Measurements from ENCODE around the gene USF2. TPM values are rescaled to one million over a fixed set of nuclear protein-coding genes. Genes with fewer than 3 reads are reported as not detected.
"Not testable (repeated sequence)": the region's sequence is repeated elsewhere in the genome, so short reads cannot be mapped to it uniquely, and the experiment has no call there.

USF2 gene, protein sequence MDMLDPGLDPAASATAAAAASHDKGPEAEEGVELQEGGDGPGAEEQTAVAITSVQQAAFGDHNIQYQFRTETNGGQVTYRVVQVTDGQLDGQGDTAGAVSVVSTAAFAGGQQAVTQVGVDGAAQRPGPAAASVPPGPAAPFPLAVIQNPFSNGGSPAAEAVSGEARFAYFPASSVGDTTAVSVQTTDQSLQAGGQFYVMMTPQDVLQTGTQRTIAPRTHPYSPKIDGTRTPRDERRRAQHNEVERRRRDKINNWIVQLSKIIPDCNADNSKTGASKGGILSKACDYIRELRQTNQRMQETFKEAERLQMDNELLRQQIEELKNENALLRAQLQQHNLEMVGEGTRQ
- polyA plus RNA-seq, result 121 TPM
- long read RNA-seq, donor 1, transcript USF2-201 (10 exons, 1,634 nt), result major isoform, 9 of 16 reads
- long read RNA-seq, donor 1, partial matches to known transcripts, result 5 of 16 reads
- long read RNA-seq, donor 1, other reads (novel, unspliced or antisense), result 0 of 16 reads
- long read RNA-seq, donor 2, transcript USF2-201 (10 exons, 1,634 nt), result major isoform, 13 of 41 reads
- long read RNA-seq, donor 2, partial matches to known transcripts, result 11 of 41 reads
- long read RNA-seq, donor 2, other reads (novel, unspliced or antisense), result 0 of 41 reads
- long read RNA-seq, donor 3, result 0 reads
- long read RNA-seq, donor 4, partial matches to known transcripts, result 6 of 8 reads
- long read RNA-seq, donor 4, other reads (novel, unspliced or antisense), result 0 of 8 reads
- long read RNA-seq, donor 5, transcript USF2-201 (10 exons, 1,634 nt), result major isoform, 12 of 16 reads
- long read RNA-seq, donor 5, partial matches to known transcripts, result 0 of 16 reads
- long read RNA-seq, donor 5, other reads (novel, unspliced or antisense), result 0 of 16 reads
- long read RNA-seq, donor 6, transcript USF2-214 (3 exons, 848 nt), result minor isoform, 7 of 46 reads
- long read RNA-seq, donor 6, transcript USF2-206 (2 exons, 2,742 nt), result minor isoform, 7 of 46 reads
- long read RNA-seq, donor 6, transcript USF2-201 (10 exons, 1,634 nt), result major isoform, 11 of 46 reads
- long read RNA-seq, donor 6, partial matches to known transcripts, result 15 of 46 reads
- long read RNA-seq, donor 6, other reads (novel, unspliced or antisense), result 0 of 46 reads
- long read RNA-seq, donor 7, transcript USF2-201 (10 exons, 1,634 nt), result major isoform, 16 of 22 reads
- long read RNA-seq, donor 7, partial matches to known transcripts, result 0 of 22 reads
- long read RNA-seq, donor 7, other reads (novel, unspliced or antisense), result 0 of 22 reads
- long read RNA-seq, donor 8, transcript USF2-201 (10 exons, 1,634 nt), result major isoform, 18 of 113 reads
- long read RNA-seq, donor 8, partial matches to known transcripts, result 80 of 113 reads
- long read RNA-seq, donor 8, other reads (novel, unspliced or antisense), result 0 of 113 reads
- long read RNA-seq, donor 9, transcript USF2-201 (10 exons, 1,634 nt), result major isoform, 15 of 47 reads
- long read RNA-seq, donor 9, transcript USF2-212 (4 exons, 446 nt), result minor isoform, 7 of 47 reads
- long read RNA-seq, donor 9, transcript USF2-206 (2 exons, 2,742 nt), result minor isoform, 7 of 47 reads
- long read RNA-seq, donor 9, transcript USF2-214 (3 exons, 848 nt), result minor isoform, 5 of 47 reads
- long read RNA-seq, donor 9, partial matches to known transcripts, result 10 of 47 reads
- long read RNA-seq, donor 9, other reads (novel, unspliced or antisense), result 0 of 47 reads
- long read RNA-seq, donor 10, transcript USF2-201 (10 exons, 1,634 nt), result major isoform, 15 of 47 reads
- long read RNA-seq, donor 10, partial matches to known transcripts, result 13 of 47 reads
- long read RNA-seq, donor 10, other reads (novel, unspliced or antisense), result 0 of 47 reads
- long read RNA-seq, donor 11, transcript USF2-201 (10 exons, 1,634 nt), result major isoform, 13 of 33 reads
- long read RNA-seq, donor 11, partial matches to known transcripts, result 12 of 33 reads
- long read RNA-seq, donor 11, other reads (novel, unspliced or antisense), result 0 of 33 reads

GRCh38 chr19:35268536-35269437, at the start of gene USF2:
Gene USF2, plus strand, starts transcription at chr19:35268962. Its CDS starts 140 bp downstream, at chr19:35269102.
- Histone ChIP-seq H3K36me3 (ENCODE audit: control insufficient read depth, insufficient read depth, low read length) (peaks cover 57% of the 10 kb centered on the region), H3K4me3 (ENCODE audit: low read length) (peak within 1 kb of the TSS; percentile 69), H3K27me3 (ENCODE audit: control insufficient read depth, insufficient read depth, low read length) (no peaks in the 10 kb centered on the region), H3K4me1 (ENCODE audit: control insufficient read depth, insufficient read depth, low read length) (peaks cover 11% of the 10 kb centered on the region), H3K9me3 (ENCODE audit: control insufficient read depth, low read depth, low read length) (peaks cover 4% of the 10 kb centered on the region), H3K27ac (ENCODE audit: low read length) (peak within 1 kb of the TSS; percentile 87)
- peak; percentile 65 to 82 for DNase-seq
- no CpG with 5 or more reads among the region's 126 CpGs for WGBS (ENCODE audit: insufficient coverage, low lambda C conversion rate)

- H3K4me3 ChIP-seq (ENCODE audit: low read length), result no peak overlapping the region
- DNase-seq, result no peak
- no peaks in the 10 kb centered on the region for H3K9me3 ChIP-seq (ENCODE audit: control insufficient read depth, low read depth, low read length)
- no peaks in the 10 kb centered on the region for H3K27me3 ChIP-seq (ENCODE audit: control insufficient read depth, insufficient read depth, low read length)
- no CpG with 5 or more reads among the region's 1 CpG for WGBS (ENCODE audit: insufficient coverage, low lambda C conversion rate)
- no peak overlapping the region for H3K27ac ChIP-seq (ENCODE audit: low read length)
- no peaks in the 10 kb centered on the region for H3K36me3 ChIP-seq (ENCODE audit: control insufficient read depth, insufficient read depth, low read length)
- peaks cover 19% of the 10 kb centered on the region for H3K4me1 ChIP-seq (ENCODE audit: control insufficient read depth, insufficient read depth, low read length)
Measured at GRCh38 chr19:35219008-35219407, 49.8 kb upstream of the USF2 start.

DNA sequence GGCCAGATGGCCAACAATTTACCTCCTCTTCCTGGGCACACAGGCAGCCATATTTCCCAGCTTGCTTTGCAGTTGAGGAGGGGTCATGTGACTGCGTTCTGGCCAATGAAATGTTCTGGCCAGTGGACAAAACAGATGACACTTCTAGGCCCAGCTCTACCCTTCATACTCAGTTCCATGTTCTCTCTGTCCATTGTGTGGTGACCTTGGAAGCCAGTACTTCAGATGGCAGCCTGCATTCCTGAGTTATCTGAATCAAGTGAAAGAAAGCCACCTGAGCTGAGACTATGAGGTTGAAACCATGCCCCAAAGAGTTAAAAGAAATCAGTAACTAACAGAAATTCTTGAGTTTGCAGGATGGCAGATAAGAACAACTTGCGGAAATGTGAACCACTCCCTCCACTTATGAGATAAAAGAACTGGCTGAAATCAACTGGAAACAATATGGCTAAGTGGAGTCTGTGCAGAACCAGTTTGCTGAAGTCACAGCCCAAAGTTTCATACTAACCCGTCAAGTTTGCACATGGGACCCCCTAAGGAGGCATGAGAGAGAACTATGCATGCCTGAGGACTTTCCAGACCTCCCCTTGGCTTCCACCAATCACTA, 48.3 kb upstream of the USF2 start:
- DNase-seq, result peak; percentile 30 to 71
- Histone ChIP-seq H3K9me3 (ENCODE audit: control insufficient read depth, low read depth, low read length) (no peaks in the 10 kb centered on the region), H3K4me3 (ENCODE audit: low read length) (no peak overlapping the region), H3K36me3 (ENCODE audit: control insufficient read depth, insufficient read depth, low read length) (no peaks in the 10 kb centered on the region), H3K27ac (ENCODE audit: low read length) (peak overlapping the region; percentile 65), H3K4me1 (ENCODE audit: control insufficient read depth, insufficient read depth, low read length) (peaks cover 17% of the 10 kb centered on the region), H3K27me3 (ENCODE audit: control insufficient read depth, insufficient read depth, low read length) (no peaks in the 10 kb centered on the region)
- no CpG with 5 or more reads among the region's 3 CpGs for WGBS (ENCODE audit: insufficient coverage, low lambda C conversion rate)

DNA sequence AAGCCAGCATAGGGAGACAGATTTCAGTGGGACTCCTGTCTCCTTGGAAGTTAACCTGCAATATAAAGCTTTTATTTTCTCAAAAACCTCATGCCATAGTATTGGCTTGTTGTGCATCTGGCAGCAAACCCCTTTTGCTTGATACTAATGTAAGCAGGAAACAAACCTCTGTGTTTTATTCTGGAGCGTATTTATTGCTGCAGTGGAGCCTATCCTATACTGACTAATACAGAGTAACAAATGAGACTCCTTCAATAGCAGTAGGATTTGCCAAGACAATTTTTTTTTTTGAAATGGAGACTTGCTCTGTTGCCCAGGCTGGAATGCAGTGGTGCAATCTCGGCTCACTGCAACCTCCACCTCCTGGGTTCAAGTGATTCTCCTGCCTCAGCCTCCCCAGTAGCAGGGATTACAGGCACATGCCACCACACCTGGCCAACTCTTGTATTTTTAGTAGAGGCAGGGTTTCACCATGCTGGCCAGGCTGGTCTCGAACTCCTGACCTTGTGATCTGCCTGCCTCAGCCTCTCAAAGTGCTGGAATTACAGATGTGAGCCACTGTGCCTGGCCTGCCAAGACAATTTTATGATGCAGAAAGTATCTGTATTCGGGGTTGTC, 47.7 kb upstream of the USF2 start:
- not testable (repeated sequence) for H3K9me3 ChIP-seq (ENCODE audit: control insufficient read depth, low read depth, low read length)

GRCh38 chr19:35222373-35223015, 46.3 kb upstream of the USF2 start:
- H3K9me3 ChIP-seq (ENCODE audit: control insufficient read depth, low read depth, low read length), result no peaks in the 10 kb centered on the region
- H3K4me3 ChIP-seq (ENCODE audit: low read length), result no peak overlapping the region
- H3K4me1 ChIP-seq (ENCODE audit: control insufficient read depth, insufficient read depth, low read length), result peaks cover 20% of the 10 kb centered on the region
- no peaks in the 10 kb centered on the region for H3K27me3 ChIP-seq (ENCODE audit: control insufficient read depth, insufficient read depth, low read length)
- H3K36me3 ChIP-seq (ENCODE audit: control insufficient read depth, insufficient read depth, low read length), result no peaks in the 10 kb centered on the region
- no peak for DNase-seq
- WGBS (ENCODE audit: insufficient coverage, low lambda C conversion rate), result no CpG with 5 or more reads among the region's 7 CpGs
- H3K27ac ChIP-seq (ENCODE audit: low read length), result no peak overlapping the region

More for the DNA sequence above, 47.7 kb upstream of the USF2 start:
- no CpG with 5 or more reads among the region's 4 CpGs for WGBS (ENCODE audit: insufficient coverage, low lambda C conversion rate)
- peak overlapping the region; percentile 65 for H3K27ac ChIP-seq (ENCODE audit: low read length)
- not testable (repeated sequence) for DNase-seq; H3K36me3 ChIP-seq (ENCODE audit: control insufficient read depth, insufficient read depth, low read length); H3K27me3 ChIP-seq (ENCODE audit: control insufficient read depth, insufficient read depth, low read length); H3K4me3 ChIP-seq (ENCODE audit: low read length)
- peaks cover 20% of the 10 kb centered on the region for H3K4me1 ChIP-seq (ENCODE audit: control insufficient read depth, insufficient read depth, low read length)

GRCh38 chr19:35223084-35223790, 45.5 kb upstream of the USF2 start:
- DNase-seq, result no peak
- Histone ChIP-seq H3K27ac (ENCODE audit: low read length) (no peak overlapping the region), H3K36me3 (ENCODE audit: control insufficient read depth, insufficient read depth, low read length) (no peaks in the 10 kb centered on the region), H3K9me3 (ENCODE audit: control insufficient read depth, low read depth, low read length) (no peaks in the 10 kb centered on the region), H3K4me3 (ENCODE audit: low read length) (no peak overlapping the region), H3K27me3 (ENCODE audit: control insufficient read depth, insufficient read depth, low read length) (no peaks in the 10 kb centered on the region), H3K4me1 (ENCODE audit: control insufficient read depth, insufficient read depth, low read length) (peaks cover 20% of the 10 kb centered on the region)
- WGBS (ENCODE audit: insufficient coverage, low lambda C conversion rate), result no CpG with 5 or more reads among the region's 6 CpGs

GRCh38 chr19:35223862-35224505, 44.8 kb upstream of the USF2 start:
- Histone ChIP-seq H3K36me3 (ENCODE audit: control insufficient read depth, insufficient read depth, low read length) (no peaks in the 10 kb centered on the region), H3K9me3 (ENCODE audit: control insufficient read depth, low read depth, low read length) (no peaks in the 10 kb centered on the region), H3K4me1 (ENCODE audit: control insufficient read depth, insufficient read depth, low read length) (peaks cover 20% of the 10 kb centered on the region), H3K4me3 (ENCODE audit: low read length) (no peak overlapping the region), H3K27ac (ENCODE audit: low read length) (no peak overlapping the region), H3K27me3 (ENCODE audit: control insufficient read depth, insufficient read depth, low read length) (no peaks in the 10 kb centered on the region)
- no peak for DNase-seq
- no CpG with 5 or more reads among the region's 4 CpGs for WGBS (ENCODE audit: insufficient coverage, low lambda C conversion rate)

Measured in large intestine (tissue), 12 donors.